ENCODE data around the gene CYB561D1. TPM values are rescaled to one million over a fixed set of nuclear protein-coding genes. Genes with fewer than 3 reads are reported as not detected.

CYB561D1 gene, protein sequence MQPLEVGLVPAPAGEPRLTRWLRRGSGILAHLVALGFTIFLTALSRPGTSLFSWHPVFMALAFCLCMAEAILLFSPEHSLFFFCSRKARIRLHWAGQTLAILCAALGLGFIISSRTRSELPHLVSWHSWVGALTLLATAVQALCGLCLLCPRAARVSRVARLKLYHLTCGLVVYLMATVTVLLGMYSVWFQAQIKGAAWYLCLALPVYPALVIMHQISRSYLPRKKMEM
- total RNA-seq = 2.5 and 4.6 TPM in 2 replicates

DNA sequence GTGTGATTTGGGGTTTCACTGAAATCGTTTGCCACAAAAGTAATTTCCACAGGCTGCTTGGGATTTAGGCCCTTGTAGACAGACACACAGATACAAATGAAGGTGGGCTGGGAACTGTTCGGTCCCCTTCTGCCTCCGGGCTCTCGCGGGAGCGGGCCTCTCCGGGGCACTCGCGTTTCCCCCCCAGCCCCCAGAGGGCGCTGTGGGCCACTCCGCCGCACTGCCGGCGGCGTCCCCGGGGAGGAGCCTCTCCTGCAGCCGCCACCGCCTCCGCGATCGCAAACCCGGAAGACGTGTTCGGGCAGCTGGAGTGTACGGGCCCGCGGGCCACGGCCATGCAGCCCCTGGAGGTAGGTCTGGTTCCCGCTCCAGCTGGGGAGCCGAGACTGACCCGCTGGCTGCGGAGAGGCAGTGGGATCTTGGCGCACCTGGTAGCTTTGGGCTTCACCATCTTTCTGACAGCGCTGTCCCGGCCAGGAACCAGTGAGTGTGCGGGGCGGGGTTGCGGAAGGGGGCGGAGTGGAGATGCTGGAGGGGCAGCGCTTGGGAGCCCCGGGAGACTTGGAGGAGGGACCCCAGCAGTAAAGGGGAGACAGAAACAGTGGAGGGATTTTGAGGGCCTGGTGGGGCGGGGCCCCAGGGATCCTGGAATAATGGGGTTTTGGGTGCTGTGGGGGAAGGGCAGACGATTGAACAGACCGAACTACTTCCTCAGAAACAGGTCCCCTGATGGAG lies at the start of gene CYB561D1:
Gene CYB561D1 (plus strand): TSS at position 290 of the 735 bp plus-strand sequence. CDS start 46 bp downstream, at position 336.

DNA sequence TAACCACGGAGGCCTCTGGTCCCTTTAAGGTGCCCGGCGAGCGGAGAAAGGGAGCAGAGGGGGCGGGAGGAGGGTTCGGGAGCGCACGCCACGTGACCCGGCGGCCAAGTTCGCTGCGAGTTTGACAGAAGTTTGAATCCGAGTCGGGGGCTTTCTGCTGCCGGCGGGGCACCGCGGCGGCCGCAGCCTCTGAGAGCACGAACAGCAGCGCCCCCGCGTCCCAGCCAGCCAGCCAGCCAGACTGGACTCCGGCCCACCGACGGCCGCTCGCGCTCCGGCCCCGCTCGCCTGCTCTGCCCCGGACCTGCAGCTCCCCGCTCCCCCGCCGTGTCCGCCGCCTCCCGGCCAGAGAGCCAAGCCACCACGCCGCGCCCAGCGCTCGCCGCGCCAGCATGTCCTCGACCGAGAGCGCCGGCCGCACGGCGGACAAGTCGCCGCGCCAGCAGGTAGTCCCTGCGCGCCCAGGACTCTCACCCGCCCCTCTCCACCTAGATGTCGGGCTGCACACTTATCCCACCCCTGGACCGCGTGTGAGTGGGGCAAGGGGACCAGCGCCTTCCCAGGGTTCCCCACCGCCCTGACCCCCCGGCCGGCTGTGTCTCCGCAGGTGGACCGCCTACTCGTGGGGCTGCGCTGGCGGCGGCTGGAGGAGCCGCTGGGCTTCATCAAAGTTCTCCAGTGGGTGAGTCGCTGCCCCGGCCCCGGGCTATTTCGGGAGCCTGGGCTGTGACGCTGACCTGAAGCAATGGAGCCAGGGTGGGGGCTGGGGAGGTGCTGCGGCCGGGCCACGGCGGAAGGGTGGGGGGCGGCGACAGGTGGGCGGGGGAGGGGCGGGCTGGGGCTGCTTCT lies 27.2 kb upstream of the CYB561D1 start, which contains the start of gene SYPL2:
Gene SYPL2 (plus strand): TSS at position 95 of the 849 bp plus-strand sequence. CDS start 298 bp downstream, at position 393.

DNA sequence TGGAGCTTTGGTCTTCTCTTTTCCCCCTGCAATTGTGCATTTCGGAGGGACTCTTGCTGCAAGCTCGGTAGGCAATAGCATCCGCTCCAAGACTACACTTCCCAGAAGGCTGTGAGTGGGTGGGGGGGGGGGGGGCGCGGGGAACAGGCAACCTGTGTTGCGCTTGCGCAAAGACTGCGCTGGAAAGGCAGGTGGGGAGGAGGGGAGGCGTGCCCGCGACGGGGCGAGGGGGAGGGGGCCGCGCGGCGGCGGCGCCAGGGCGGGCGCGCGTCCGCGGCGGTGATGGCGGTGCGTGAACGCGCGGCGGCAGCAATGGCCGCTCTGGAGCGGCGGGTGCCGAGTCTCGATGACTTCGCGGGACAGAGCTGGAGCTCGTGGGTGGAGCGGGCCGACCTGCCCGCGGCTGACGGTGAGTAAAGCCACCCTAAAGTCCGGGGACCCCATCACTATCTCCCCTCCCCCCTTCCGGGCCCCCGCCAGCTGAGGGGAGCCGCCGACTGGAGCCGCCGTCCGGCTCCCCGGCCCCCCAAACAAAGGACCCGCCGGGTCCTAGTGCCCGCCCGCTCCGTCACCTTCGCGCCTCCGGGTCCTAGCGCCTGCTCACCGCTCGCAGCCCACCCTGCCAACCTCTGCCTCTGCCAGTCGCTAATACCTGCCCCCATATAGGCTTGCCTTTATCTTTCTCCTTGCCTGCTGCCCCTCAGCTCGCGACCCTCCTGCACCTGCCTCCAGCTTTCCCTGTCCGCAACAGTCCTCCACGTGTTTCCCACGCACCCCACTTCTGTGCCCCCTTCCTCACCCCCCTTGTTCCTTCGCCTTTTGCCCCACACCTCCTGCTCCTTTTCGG lies 10.0 kb upstream of the CYB561D1 start, which contains the start of gene ATXN7L2:
Gene ATXN7L2 (plus strand): TSS at position 234 of the 847 bp plus-strand sequence. CDS start 49 bp downstream, at position 283.

GRCh38 chr1:109509176-109510134 lies 15.6 kb downstream of the CYB561D1 start, which contains the start of gene AMIGO1:
Gene AMIGO1 (minus strand): TSS chr1:109509727. CDS start chr1:109508912, 815 bp downstream.

GRCh38 chr1:109539676-109540075 lies 45.8 kb downstream of the CYB561D1 start, which contains the start of gene GPR61:
Gene GPR61 (plus strand): TSS chr1:109539872. CDS start chr1:109543023, 3,151 bp downstream.

GRCh38 chr1:109548321-109549267 lies 54.7 kb downstream of the CYB561D1 start, which contains the start of gene GNAI3:
Gene GNAI3 (plus strand): TSS chr1:109548615. CDS start chr1:109548721, 106 bp downstream.

Other genes starting within 250 kb of the CYB561D1 start
- 7.8 and 16.9 TPM in 2 replicates for gene CELSR2, start 244.6 kb upstream of the CYB561D1 start, total RNA-seq
- 10.2 and 44.1 TPM in 2 replicates for gene PSRC1, start 210.9 kb upstream of the CYB561D1 start, total RNA-seq
- gene MYBPHL, start 187.1 kb upstream of the CYB561D1 start, total RNA-seq = not detected in 2 replicates
- gene SORT1, start 96.2 kb upstream of the CYB561D1 start, total RNA-seq = 0.80 and 2.7 TPM in 2 replicates
- gene PSMA5, start 67.6 kb upstream of the CYB561D1 start, total RNA-seq = 50.7 and 75.7 TPM in 2 replicates
- gene SYPL2, start 27.5 kb upstream of the CYB561D1 start, total RNA-seq = not detected in 2 replicates
- gene ATXN7L2, start 10.2 kb upstream of the CYB561D1 start, total RNA-seq = 2.4 and 4.3 TPM in 2 replicates
- 0.15 and 0.55 TPM in 2 replicates for gene AMIGO1, start 15.6 kb downstream of the CYB561D1 start, total RNA-seq
- gene GPR61, start 45.8 kb downstream of the CYB561D1 start, total RNA-seq = not detected in 2 replicates
- gene GNAI3, start 54.5 kb downstream of the CYB561D1 start, total RNA-seq = 11.3 and 11.6 TPM in 2 replicates
- gene GNAT2, start 125.5 kb downstream of the CYB561D1 start, total RNA-seq = 0.08 TPM in 1 of 2 replicates, not detected in the other
- 29.0 and 31.2 TPM in 2 replicates for gene AMPD2, start 125.7 kb downstream of the CYB561D1 start, total RNA-seq
- gene GSTM4, start 162.0 kb downstream of the CYB561D1 start, total RNA-seq = 5.7 and 7.3 TPM in 2 replicates
- gene GSTM2, start 174.0 kb downstream of the CYB561D1 start, total RNA-seq = 3.8 and 8.0 TPM in 2 replicates
- gene GSTM1, start 193.7 kb downstream of the CYB561D1 start, total RNA-seq = 8.1 and 18.4 TPM in 2 replicates
- not detected in 2 replicates for gene GSTM5, start 218.2 kb downstream of the CYB561D1 start, total RNA-seq
- gene GSTM3, start 246.9 kb downstream of the CYB561D1 start, total RNA-seq = 5.5 and 13.4 TPM in 2 replicates